ENCODE results near the gene PEAR1.
A peak's percentile ranks its signal among the peaks of the same experiment; 100 is the strongest.

Gene PEAR1

GRCh38 chr1:156885314-156885713, 8.2 kb upstream of the PEAR1 start:
- DNase-seq: no peak

- no peak for DNase-seq
Observed at GRCh38 chr1:156885880-156886355, 7.6 kb upstream of the PEAR1 start.

GRCh38 chr1:156886583-156887281, 6.8 kb upstream of the PEAR1 start:
- DNase-seq: no peak

- DNase-seq: no peak
Observed at GRCh38 chr1:156887317-156887716, 6.2 kb upstream of the PEAR1 start.

- no peak for DNase-seq
Observed at GRCh38 chr1:156887734-156888133, 5.8 kb upstream of the PEAR1 start.

- peak; percentile 62 for DNase-seq
Observed at GRCh38 chr1:156889802-156890580, 3.5 kb upstream of the PEAR1 start.

- peak; percentile 89 for DNase-seq
Observed at GRCh38 chr1:156892190-156893047, 1.1 kb upstream of the PEAR1 start.

GRCh38 chr1:156894001-156894400, 483 bp downstream of the PEAR1 start:
- no peak for DNase-seq

GRCh38 chr1:156894711-156895454, 1.4 kb downstream of the PEAR1 start:
- no peak for DNase-seq

GRCh38 chr1:156895455-156895812, 1.9 kb downstream of the PEAR1 start:
- no peak for DNase-seq

- DNase-seq: no peak
Observed at GRCh38 chr1:156895927-156896326, 2.4 kb downstream of the PEAR1 start.

- DNase-seq: no peak
Observed at GRCh38 chr1:156896490-156897033, 3.0 kb downstream of the PEAR1 start.

GRCh38 chr1:156897078-156897825, 3.7 kb downstream of the PEAR1 start:
- no peak for DNase-seq

- DNase-seq: no peak
Observed at GRCh38 chr1:156898161-156898566, 4.6 kb downstream of the PEAR1 start.

- no peak for DNase-seq
Observed at GRCh38 chr1:156898971-156899664, 5.6 kb downstream of the PEAR1 start.

- DNase-seq: no peak
Observed at GRCh38 chr1:156899956-156900718, 6.6 kb downstream of the PEAR1 start.

GRCh38 chr1:156900896-156901589, 7.5 kb downstream of the PEAR1 start:
- no peak for DNase-seq

- DNase-seq: no peak
Observed at GRCh38 chr1:156901590-156901900, 8.0 kb downstream of the PEAR1 start.
